Naive thymus-derived CD8-positive, alpha-beta T cell (primary cell): ENCODE measurements around the gene SCD. TPM values are rescaled to one million over a fixed set of nuclear protein-coding genes. Genes with fewer than 3 reads are reported as not detected.

ENCODE experiments used
- ATAC-seq, 2 donors: fragments of 150-1000 bp; cut with Tn5 transposase in 1 of 2; sonication (Bioruptor Pico), chemical (Tn5 transposase) in 1 of 2; 1 replicate in 1 of 2; 2 replicates in 1 of 2; pipeline ENCODE4 v1.10.0; 2021; ENCODE audit warnings: mild to moderate bottlenecking in 2 of 2, moderate library complexity in 2 of 2
- POLR2A ChIA-PET: fragments of 350-600 bp; sonication (Branson Sonifier 250); formaldehyde crosslinking; loops from one replicate; lab custom pipeline; 2021; ENCODE audit warnings: antibody characterized with exemption; lab: Charles Lee
- DNase-seq, 10 donors: peaks; one replicate each; pipeline versions ENCODE4 v3.0.0 to v3.0.0-alpha.2; 2020 to 2022
- H3K27ac Mint-ChIP-seq, 10 donors: one replicate each; pipeline ENCODE4 v1.8.0; 2020 to 2022; ENCODE audit warnings: mild to moderate bottlenecking in 10 of 10, mixed read lengths in 10 of 10, moderate library complexity in 4 of 10, inconsistent platforms in 1 of 10
- H3K27me3 Mint-ChIP-seq, 5 donors: one replicate each; pipeline ENCODE4 v1.8.0; 2021 to 2022; ENCODE audit warnings: mixed read lengths in 5 of 5
- H3K36me3 Mint-ChIP-seq, 3 donors: one replicate each; pipeline ENCODE4 v1.8.0; 2020 to 2022; ENCODE audit warnings: mixed read lengths in 3 of 3, mild to moderate bottlenecking in 2 of 3, inconsistent platforms in 1 of 3
- H3K4me1 Mint-ChIP-seq, 4 donors: one replicate each; pipeline ENCODE4 v1.8.0; 2021 to 2022; ENCODE audit warnings: mixed read lengths in 4 of 4
- H3K4me3 Mint-ChIP-seq, 10 donors: one replicate each; pipeline ENCODE4 v1.8.0; 2020 to 2022; ENCODE audit warnings: mild to moderate bottlenecking in 10 of 10, mixed read lengths in 10 of 10, moderate library complexity in 6 of 10, inconsistent platforms in 1 of 10
- H3K9me3 Mint-ChIP-seq, 9 donors: one replicate each; pipeline ENCODE4 v1.8.0; 2020 to 2022; ENCODE audit warnings: mixed read lengths in 9 of 9, mild to moderate bottlenecking in 3 of 9, inconsistent platforms in 1 of 9, moderate library complexity in 1 of 9
- polyA plus RNA-seq, 3 donors: library from polyadenylated mRNA; unstranded; fragments of 300-500 nt; fragmentation: Illumina TruSeq; gene quantifications; one replicate each; pipeline ENCODE4 v1.2.3, GENCODE V29; 2021
- total RNA-seq, 8 experiments: library from RNA in 2 of 8; stranded (reverse) in 2 of 8; gene quantifications; one replicate each; pipeline ENCODE4 v1.2.3 and lab custom pipeline; 2021 to 2026

SCD gene
- total and polyA plus RNA-seq, 5 experiments from 2014 or later = 1.4 to 5.5 (median 2.8) TPM

DNA sequence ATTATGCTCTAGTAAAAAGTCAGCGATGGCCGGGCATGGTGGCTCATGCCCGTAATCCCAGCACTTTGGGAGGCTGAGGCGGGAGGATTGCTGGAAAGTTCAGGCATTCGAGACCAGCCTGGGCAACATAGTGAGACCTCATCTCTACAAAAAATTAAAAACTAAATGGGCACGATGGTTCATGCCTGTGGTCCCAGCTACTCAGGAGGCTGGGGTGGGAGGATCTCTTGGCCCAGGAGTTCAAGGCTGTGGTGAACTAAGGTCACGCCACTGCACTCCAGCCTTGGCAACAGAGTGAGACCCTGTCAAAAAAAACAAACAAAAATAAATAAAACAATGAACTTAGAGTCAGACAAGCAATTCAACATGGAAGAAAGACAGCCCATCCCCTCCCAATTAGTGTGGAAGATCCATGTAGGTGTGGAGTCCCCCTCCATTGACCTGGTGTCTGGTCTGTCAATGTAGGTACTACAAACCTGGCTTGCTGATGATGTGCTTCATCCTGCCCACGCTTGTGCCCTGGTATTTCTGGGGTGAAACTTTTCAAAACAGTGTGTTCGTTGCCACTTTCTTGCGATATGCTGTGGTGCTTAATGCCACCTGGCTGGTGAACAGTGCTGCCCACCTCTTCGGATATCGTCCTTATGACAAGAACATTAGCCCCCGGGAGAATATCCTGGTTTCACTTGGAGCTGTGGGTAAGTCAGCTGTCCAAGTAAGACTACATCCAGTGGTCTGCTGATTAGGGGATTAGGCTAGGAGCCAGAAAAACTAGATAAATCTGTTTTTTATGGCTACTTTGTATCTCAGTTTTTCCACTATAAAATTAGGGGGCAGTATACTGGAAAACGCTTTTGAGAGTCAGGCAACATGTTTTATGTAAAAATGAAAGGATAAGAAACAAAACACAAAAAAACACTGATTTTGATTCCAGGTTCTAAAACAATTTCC is 9.3 kb downstream of the SCD start:
- DNase-seq (no peak), ATAC-seq (no peak)
- no peak overlapping the region for H3K27ac Mint-ChIP-seq
- peaks cover 7 to 17% (median 13%) of the 10 kb centered on the region in 4 donors for H3K4me1 Mint-ChIP-seq
- H3K36me3 Mint-ChIP-seq = peaks cover 14 to 84% (median 40%) of the 10 kb centered on the region in 3 donors
- H3K9me3 Mint-ChIP-seq = no peaks in the 10 kb centered on the region
- H3K27me3 Mint-ChIP-seq = no peaks in the 10 kb centered on the region
- POLR2A ChIA-PET = no interaction called here
- no peak overlapping the region for H3K4me3 Mint-ChIP-seq

DNA sequence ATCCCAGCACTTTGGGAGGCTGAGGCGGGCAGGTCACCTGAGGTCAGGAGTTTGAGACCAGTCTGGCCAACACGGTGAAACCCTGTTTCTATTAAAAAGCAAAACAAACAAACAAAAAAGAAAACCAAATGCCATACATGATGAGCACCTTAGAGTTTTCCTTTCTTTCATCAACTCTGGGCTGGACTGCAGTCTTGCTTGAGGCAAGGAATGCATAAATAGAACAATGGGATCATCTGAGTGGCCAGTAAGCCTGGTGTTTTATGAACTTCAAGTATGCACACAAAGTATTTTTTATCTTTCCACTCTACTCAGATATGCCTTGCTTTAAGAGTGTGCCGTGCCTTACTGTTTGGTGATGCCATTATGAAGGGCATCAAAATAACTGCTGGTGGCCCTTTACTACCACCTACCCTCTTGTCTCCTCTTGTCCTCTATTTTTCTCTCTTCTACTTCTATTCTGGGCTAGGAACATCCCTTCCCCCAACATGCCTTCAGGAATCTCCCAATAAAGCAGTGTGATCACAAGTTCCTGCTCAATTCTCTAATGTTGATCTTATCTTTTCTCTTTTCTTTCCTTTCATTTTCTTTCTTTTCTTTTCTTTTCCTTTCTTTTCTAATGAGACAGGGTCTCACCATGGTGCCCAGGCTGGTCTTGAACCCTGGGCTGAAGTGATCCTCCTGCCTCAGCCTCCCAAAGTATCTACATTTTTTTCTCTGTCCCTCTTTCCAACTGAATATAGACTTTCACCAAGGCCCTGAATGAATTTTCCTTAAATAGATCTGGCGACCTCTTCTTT is 10.2 kb downstream of the SCD start:
- Mint-ChIP-seq H3K36me3 (peaks cover 12 to 83% (median 38%) of the 10 kb centered on the region in 3 donors), H3K27ac (peak overlapping the region in 2 of 10 donors; percentile 8 to 81), H3K9me3 (no peaks in the 10 kb centered on the region), H3K27me3 (no peaks in the 10 kb centered on the region), H3K4me3 (no peak overlapping the region), H3K4me1 (peaks cover 7 to 16% (median 12%) of the 10 kb centered on the region in 4 donors)
- ATAC-seq (no peak), DNase-seq (no peak)
- POLR2A ChIA-PET = no interaction called here

DNA sequence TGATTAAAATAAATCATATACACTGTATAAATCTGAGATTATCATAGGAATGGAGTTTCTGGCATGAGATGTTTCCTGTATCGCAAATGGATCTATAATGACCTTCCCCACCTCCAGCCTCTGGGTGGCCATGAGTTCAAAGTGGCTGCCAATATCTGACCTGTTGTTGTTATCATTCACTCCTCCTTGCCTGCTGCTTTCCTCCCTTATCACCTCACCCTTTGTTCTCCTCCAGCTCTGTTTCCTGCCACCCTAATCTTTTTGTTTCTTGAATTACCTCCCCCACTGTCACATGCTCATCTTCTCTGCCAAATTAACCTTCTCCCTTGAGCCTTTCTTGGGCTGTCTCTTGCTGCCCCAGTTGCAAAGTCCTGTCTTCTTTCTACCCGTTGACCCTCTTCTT is 12.0 kb downstream of the SCD start:
- Mint-ChIP-seq H3K9me3 (no peaks in the 10 kb centered on the region), H3K27me3 (no peaks in the 10 kb centered on the region), H3K4me1 (peaks cover 7 to 16% (median 11%) of the 10 kb centered on the region in 4 donors), H3K36me3 (peaks cover 7 to 67% (median 24%) of the 10 kb centered on the region in 3 donors), H3K4me3 (peak overlapping the region in 4 of 10 donors; percentile 7 to 34 (median 15)), H3K27ac (peak overlapping the region in 8 of 10 donors; percentile 8 to 77 (median 40))
- ATAC-seq (no peak), DNase-seq (no peak)
- POLR2A ChIA-PET = no interaction called here

DNA sequence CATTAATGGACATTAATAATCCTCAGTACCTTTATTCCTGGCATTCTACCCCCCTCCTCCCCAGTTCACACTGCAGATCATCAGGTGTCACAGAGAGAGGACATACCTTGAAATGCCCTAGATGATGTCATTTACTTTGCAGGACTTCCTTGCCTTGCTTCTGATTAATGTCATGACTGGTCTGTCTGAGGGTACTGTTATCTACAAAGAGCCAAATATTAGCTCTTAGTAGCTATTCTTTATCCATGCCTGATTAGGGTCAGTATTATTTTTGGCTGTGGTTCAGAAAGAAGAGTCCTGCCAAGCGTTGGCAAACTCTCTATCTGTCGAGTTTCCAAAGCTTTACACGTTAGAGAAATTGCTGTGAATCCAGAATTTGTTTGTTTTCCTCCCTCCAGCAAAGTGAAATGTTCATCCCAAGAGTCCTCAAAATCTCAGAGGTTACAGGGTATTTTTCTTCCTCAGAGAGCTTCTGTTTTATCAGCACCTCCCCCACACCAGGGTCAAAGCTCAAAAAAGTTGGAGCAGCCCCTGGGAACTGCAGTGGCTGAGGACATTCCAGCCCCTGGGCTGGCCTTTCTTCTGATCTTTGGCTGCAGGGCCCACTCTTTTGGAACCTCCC is 12.6 kb downstream of the SCD start:
- Mint-ChIP-seq H3K27me3 (no peaks in the 10 kb centered on the region), H3K36me3 (peaks cover 7 to 61% (median 18%) of the 10 kb centered on the region in 3 donors), H3K9me3 (no peaks in the 10 kb centered on the region), H3K4me3 (peak overlapping the region in 5 of 10 donors; percentile 7 to 34 (median 19)), H3K27ac (peak overlapping the region in 6 of 10 donors; percentile 8 to 67 (median 44)), H3K4me1 (peaks cover 7 to 16% (median 11%) of the 10 kb centered on the region in 4 donors)
- ATAC-seq = no peak
- DNase-seq = no peak
- POLR2A ChIA-PET = no interaction called here

DNA sequence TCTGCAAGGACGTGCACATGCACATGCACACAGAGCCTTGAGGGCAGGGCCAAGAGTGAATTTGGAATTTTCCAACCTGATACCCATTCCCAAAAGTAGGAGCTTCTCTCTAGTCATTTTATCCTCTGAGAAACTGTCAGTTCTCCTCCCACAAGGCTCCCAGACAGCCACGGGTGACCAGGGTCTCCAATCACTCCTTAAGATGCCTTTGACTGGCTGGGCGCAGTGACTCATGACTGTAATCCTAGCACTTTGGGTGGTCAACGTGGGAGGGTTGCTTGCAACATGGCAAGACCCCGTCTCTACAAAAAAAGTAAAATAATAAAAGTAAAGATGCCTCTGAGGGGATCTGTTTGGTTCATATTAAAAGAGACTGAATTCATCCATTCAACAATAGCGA is 13.2 kb downstream of the SCD start:
- Mint-ChIP-seq H3K36me3 (peaks cover 6 to 55% (median 16%) of the 10 kb centered on the region in 3 donors), H3K4me1 (peaks cover 7 to 16% (median 11%) of the 10 kb centered on the region in 4 donors), H3K27me3 (no peaks in the 10 kb centered on the region), H3K4me3 (no peak overlapping the region), H3K9me3 (no peaks in the 10 kb centered on the region), H3K27ac (no peak overlapping the region)
- no peak for ATAC-seq
- DNase-seq = no peak
- POLR2A ChIA-PET = no interaction called here

DNA sequence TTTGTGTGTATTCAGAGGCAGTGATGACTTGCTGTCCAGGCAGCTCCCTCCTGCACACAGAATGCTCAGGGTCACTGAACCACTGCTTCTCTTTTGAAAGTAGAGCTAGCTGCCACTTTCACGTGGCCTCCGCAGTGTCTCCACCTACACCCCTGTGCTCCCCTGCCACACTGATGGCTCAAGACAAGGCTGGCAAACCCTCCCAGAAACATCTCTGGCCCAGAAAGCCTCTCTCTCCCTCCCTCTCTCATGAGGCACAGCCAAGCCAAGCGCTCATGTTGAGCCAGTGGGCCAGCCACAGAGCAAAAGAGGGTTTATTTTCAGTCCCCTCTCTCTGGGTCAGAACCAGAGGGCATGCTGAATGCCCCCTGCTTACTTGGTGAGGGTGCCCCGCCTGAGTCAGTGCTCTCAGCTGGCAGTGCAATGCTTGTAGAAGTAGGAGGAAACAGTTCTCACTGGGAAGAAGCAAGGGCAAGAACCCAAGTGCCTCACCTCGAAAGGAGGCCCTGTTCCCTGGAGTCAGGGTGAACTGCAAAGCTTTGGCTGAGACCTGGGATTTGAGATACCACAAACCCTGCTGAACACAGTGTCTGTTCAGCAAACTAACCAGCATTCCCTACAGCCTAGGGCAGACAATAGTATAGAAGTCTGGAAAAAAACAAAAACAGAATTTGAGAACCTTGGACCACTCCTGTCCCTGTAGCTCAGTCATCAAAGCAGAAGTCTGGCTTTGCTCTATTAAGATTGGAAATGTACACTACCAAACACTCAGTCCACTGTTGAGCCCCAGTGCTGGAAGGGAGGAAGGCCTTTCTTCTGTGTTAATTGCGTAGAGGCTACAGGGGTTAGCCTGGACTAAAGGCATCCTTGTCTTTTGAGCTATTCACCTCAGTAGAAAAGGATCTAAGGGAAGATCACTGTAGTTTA is 15.8 kb downstream of the SCD start:
- Mint-ChIP-seq H3K27ac (no peak overlapping the region), H3K27me3 (peaks cover 0 to 1% (median 0%) of the 10 kb centered on the region in 5 donors)
- no peak for ATAC-seq

DNA sequence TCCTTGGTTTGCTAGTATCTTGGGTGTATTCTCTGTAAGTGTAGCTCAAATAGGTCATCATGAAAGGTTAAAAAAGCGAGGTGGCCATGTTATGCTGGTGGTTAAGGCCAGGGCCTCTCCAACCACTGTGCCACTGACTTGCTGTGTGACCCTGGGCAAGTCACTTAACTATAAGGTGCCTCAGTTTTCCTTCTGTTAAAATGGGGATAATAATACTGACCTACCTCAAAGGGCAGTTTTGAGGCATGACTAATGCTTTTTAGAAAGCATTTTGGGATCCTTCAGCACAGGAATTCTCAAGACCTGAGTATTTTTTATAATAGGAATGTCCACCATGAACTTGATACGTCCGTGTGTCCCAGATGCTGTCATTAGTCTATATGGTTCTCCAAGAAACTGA is 17.1 kb downstream of the SCD start:
- no peaks in the 10 kb centered on the region for H3K9me3 Mint-ChIP-seq
- DNase-seq (no peak), ATAC-seq (no peak)
- peaks cover 0 to 1% (median 0%) of the 10 kb centered on the region in 5 donors for H3K27me3 Mint-ChIP-seq
- no peak overlapping the region for H3K27ac Mint-ChIP-seq
- H3K36me3 Mint-ChIP-seq = peaks cover 0 to 25% (median 6%) of the 10 kb centered on the region in 3 donors
- H3K4me3 Mint-ChIP-seq = no peak overlapping the region
- POLR2A ChIA-PET = interaction anchor here (0.6 kb wide), 1 partner anchor 81 kb away, joined by 4 read pairs; no protein-coding TSS in a partner anchor
- H3K4me1 Mint-ChIP-seq = peaks cover 4 to 12% (median 6%) of the 10 kb centered on the region in 4 donors

More for the DNA sequence above, 15.8 kb downstream of the SCD start:
- Mint-ChIP-seq H3K4me1 (peaks cover 9 to 14% (median 9%) of the 10 kb centered on the region in 4 donors), H3K36me3 (peaks cover 0 to 30% (median 9%) of the 10 kb centered on the region in 3 donors), H3K4me3 (no peak overlapping the region), H3K9me3 (no peaks in the 10 kb centered on the region)
- DNase-seq = no peak
- POLR2A ChIA-PET = no interaction called here

DNA sequence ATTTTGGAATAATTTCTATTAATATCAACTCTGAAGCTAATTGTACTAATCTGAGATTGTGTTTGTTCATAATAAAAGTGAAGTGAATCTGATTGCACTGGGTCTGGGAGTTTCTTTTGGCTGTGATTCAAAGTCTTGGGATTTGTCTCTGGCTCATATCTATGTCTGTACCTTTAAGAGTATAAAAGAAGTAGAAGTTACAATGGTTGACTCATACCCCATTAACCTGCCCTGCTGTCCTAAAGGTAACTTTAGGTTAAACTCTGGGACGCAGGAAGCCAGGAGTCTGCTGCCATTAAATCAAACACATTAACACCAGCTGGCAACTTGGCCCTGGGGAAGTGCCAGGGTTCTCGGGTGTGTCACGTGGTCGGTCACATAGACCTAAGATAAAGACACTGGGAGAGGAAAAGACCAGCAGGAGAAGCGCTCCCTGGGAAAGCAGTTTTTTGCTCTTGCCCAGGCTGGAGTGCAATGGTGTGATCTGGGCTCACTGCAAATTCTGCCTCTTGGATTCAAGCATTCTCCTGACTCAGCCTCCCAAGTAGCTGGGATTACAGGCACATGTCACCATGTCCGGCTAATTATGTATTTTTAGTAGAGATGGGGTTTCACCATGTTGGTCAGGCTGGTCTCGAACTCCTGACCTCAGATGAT is 17.8 kb downstream of the SCD start:
- Mint-ChIP-seq H3K27ac (no peak overlapping the region), H3K27me3 (peaks cover 0 to 1% (median 0%) of the 10 kb centered on the region in 5 donors), H3K4me3 (no peak overlapping the region), H3K9me3 (no peaks in the 10 kb centered on the region), H3K36me3 (peaks cover 0 to 22% (median 4%) of the 10 kb centered on the region in 3 donors), H3K4me1 (peaks cover 4 to 9% (median 7%) of the 10 kb centered on the region in 4 donors)
- DNase-seq (no peak), ATAC-seq (no peak)
- POLR2A ChIA-PET = interaction anchor here (0.6 to 1.2 kb wide), 2 partner anchors 8 to 116 kb away, joined by 3 read pairs; no protein-coding TSS in a partner anchor

DNA sequence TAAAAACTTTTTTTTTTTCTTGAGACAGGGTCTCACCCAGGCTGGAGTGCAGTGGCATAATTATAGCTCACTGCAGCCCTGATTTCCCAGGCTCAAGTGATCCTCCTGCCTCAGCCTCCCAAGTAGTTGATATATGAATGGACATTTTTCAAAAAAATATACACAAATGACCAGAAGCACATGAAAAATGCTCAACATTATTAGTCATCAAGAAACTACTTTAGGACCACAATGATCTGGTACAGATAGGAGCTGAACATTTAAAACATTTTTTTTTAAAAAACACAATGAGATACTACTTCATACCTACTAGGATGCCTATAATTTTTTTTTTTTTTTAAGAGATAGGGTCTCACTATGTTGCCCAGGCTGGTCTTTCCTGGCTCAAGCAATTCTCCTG is 21.7 kb downstream of the SCD start:
- peaks cover 17 to 27% (median 26%) of the 10 kb centered on the region in 4 donors for H3K4me1 Mint-ChIP-seq
- no peaks in the 10 kb centered on the region for H3K36me3 Mint-ChIP-seq
- no peak overlapping the region for H3K4me3 Mint-ChIP-seq
- ATAC-seq = no peak
- H3K27me3 Mint-ChIP-seq = peaks cover 0 to 1% (median 0%) of the 10 kb centered on the region in 5 donors
- H3K27ac Mint-ChIP-seq = no peak overlapping the region
- POLR2A ChIA-PET = no interaction called here
- H3K9me3 Mint-ChIP-seq = no peaks in the 10 kb centered on the region
- DNase-seq = no peak

DNA sequence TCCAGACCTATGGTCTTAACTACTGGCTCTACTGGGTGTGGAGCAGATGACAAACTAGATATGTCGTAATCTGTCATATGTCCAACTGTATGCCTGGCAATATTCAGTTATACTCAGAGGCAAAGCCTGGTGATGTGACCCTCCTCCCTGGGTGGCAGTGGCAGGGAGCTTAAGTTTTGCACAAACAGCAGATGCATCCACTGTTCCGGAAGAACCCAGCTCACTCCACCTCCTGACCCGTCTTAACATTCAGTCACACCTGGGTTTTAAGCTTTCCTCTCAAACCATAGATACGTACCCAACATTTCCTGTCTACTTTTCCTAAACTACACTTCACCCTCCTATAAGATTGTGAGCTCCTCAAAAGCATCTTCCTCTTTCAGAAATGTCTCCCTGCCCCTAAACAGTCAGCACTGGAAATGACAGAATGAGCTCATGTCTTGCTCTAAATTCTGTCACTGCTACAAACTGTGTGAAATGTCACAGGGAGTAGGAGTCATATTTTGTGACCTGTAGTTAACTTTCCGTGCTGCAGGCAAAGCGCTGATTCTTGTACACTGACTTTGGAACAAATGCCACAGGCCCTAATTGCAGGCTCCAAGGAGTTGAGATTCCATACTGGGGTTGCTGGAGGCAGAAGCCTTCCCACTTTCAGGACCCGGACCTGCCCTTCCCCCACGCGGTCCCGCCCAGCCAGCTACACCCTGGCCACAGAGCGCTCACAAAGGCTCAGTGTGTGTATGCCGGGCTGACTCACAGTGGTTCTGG is 23.9 kb downstream of the SCD start:
- peak overlapping the region in 7 of 10 donors; percentile 85 to 97 (median 91) for H3K27ac Mint-ChIP-seq
- ATAC-seq (peak; percentile 32 to 56), DNase-seq (peak in 9 of 10 donors; percentile 16 to 57 (median 40))
- peaks cover 0 to 1% (median 0%) of the 10 kb centered on the region in 5 donors for H3K27me3 Mint-ChIP-seq
- peaks cover 17 to 32% (median 28%) of the 10 kb centered on the region in 4 donors for H3K4me1 Mint-ChIP-seq
- POLR2A ChIA-PET = interaction anchor here (0.7 to 1.9 kb wide), 2 partner anchors 23 to 112 kb away, joined by 3 to 7 read pairs; partner anchors contain the start of gene SCD
- H3K36me3 Mint-ChIP-seq = no peaks in the 10 kb centered on the region
- no peaks in the 10 kb centered on the region for H3K9me3 Mint-ChIP-seq
- peak overlapping the region; percentile 48 to 88 (median 76) for H3K4me3 Mint-ChIP-seq
